Activated CD8-positive, alpha-beta memory T cell treated with anti-CD3 and anti-CD28 coated beads, Interleukin-2, amount 50 U/mL, for 1 hour (primary cell): ENCODE data around the gene FER.

ENCODE experiments used
- DNase-seq: peaks from one replicate; pipeline ENCODE4 v3.0.0-alpha.2; 2020; ENCODE audit errors: extremely low read depth

Gene FER

DNA sequence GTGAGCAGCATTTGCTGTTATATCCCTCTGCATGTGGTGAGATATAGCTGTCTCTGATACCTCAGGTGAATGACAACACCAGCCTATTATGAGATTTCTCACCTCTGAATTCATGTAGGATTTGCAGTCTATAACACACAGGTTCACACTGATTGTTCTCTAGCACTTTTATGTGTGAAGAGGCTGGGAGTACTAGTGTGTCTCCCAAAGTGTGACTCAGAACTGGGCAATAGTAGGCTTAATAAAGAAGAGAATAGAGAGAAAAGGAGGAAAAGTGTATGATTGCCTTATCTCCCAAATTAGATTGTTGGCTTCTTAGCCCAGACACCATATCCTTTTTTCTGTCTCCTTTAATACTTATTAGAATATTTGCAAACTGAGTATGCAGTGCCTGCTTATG lies 430.1 kb downstream of the FER start:
- DNase-seq, result no peak

DNA sequence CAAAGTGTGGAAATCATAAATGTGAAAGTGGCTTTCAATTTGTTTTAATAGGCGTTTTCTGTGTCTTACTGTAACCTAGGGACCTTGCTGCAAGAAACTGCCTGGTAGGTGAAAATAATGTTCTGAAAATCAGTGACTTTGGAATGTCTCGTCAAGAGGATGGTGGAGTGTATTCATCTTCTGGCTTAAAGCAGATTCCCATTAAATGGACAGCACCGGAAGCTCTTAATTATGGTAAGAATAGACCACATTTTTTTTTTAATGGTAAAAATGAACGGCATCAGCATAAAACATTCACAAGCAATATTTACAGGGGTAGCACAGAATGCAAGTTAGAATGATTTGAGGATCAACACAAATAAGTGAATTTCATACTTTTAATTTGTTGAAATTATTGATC lies 433.0 kb downstream of the FER start:
- DNase-seq, result no peak

DNA sequence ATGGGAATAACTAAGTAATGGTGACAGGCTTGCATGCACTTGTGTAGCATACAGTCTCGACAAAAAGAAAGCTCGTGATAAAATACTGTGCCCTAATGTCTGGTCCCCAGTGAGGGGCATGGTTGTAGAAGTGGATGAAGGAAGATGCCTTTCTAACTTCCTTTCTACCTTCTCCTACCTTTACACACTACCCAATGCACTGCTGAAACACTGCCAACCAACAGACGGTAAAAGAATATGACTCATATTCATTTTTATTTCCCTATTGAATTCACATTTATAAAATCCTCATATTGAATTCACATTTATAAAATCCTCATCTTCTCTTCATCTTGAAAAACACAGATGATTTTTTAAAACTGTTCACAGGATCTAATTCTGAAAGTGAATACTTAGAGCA lies 439.1 kb downstream of the FER start:
- no peak for DNase-seq

DNA sequence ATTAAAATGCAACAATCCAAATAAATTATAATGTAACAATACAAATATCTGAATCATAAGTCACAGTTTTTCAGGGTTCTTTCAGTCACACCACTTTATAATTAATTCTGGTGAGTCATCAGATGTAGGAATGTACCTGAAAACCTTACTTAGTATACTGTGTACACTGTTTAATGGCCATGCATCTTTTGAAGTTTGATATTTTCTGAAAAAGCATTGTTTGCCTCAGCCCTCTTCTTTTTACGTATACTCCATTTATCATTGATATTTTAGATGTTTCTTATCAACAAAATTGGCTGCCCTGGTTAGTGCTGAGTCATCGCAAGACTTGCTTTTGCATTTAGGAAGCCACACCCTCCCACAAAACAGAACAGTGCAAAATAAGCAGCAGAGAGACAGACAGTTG lies 443.5 kb downstream of the FER start:
- DNase-seq, result no peak

DNA sequence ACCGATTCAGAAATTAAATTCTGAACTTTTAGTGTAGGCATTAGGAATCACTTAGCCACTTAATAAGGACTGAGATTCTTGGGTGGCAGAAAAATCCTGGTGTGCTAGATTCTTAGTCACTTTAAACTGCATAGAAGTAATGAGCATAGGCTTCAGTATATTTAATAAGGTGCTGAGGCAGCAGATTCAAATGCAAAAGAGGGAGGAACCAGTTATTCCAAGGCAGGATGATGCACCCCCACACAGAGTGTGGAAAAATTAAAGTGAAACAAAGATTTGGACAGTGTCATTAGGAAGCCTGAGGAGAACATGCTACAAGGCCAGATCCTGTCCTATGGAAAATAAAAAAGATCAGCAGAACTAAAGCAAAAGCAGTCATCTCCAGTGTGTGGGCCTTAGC lies 444.3 kb downstream of the FER start:
- DNase-seq, result no peak

DNA sequence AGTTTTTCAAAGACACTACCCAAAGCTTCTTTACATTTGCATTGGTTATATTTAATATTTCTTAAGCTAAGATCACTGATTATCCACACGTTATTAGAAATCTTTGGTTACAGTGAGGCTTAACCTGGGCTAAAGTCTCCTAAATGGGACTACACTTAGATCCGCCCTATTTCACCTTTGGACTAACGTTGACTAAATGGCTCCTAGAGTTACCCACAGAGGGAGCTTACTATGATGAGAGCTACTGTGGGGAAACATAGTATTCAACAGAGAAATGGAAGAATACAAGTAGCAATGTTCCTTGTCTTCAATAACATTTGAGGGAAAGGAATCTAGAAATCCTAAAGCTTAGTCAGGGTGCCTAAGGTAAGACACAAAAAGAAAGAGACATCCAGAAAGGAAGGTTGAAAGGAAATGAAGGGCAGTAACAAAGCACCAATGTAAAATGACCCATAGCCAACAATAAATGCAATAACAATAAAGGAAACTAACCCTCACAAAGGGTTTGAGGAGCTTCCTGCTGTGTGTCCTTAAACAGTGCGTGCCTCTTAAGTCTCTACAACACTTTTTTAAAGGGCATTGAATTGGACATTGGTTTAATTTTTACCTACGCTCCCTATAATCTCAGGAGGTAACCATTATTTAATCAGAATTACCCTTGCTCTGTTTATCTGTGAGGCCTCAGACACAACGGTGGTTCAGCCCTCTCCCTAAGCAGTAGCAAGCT lies 445.0 kb downstream of the FER start:
- no peak for DNase-seq

DNA sequence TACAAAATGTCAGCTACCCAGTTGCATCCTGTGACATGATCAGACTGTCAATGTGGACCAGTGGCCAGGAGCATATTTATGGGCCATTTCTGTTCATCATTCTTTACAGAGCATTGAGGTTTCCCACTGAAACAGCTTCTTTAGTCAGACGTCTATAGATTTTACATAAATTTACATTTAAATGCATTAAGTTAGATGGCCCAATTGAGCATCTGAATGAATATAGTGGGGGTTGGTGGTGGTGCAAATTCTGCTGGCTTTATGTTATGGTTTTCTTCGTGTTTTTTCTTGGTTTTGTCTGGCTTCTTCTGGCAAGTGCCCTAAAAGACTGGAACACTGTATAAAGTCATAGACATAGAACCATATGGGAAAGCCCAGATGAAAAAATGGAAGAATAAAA lies 448.0 kb downstream of the FER start:
- no peak for DNase-seq

DNA sequence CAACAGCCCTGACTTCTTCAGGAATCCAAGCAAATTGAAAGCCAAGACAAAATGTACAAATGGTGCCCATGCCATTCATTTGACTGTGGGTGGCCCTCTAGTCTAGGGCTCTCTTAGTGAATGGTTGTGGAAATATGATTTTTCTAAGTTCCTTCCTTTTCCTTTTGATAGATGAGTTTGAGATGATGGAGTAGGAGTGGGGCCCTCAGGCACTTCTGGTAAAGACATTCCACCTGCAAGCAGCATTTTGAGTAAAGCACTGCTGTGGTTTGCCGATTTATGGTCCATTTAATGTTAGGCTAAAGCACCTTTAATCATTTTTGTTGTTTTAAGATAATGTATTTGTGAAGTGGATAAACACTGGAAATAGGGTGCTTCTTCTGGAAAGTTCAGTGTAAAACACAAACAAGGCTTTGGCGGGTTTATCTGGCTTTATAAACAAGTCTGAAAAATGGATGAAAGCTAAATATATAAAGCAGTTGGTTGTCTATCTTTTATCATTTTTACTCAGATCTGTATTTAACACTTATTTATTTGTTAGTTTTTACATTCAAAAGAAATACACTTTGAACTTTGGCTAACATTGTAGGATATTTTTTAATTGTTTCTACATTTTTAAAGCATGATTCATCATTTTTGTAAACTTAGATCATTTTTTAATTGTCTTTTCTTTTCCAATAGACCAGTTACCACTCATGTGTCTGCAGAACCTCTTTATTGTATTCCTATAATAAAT lies 448.6 kb downstream of the FER start:
- no peak for DNase-seq

DNA sequence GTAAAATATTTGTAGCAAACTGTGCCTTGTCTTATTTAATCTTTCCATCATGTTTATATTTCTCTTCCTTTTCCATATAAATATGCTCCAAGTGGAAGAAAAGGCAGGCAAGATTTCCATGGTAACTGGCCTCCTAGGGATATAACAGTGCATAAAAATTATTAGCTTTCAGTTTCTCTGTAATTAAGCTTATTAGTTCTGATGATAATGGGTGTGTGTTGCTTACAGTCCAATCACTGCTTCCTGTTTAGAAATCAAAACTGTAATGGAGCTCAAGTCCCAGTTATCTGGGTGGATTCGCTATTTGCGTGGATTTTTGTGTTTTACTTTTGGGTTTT lies 449.1 kb downstream of the FER start:
- DNase-seq, result no peak

DNA sequence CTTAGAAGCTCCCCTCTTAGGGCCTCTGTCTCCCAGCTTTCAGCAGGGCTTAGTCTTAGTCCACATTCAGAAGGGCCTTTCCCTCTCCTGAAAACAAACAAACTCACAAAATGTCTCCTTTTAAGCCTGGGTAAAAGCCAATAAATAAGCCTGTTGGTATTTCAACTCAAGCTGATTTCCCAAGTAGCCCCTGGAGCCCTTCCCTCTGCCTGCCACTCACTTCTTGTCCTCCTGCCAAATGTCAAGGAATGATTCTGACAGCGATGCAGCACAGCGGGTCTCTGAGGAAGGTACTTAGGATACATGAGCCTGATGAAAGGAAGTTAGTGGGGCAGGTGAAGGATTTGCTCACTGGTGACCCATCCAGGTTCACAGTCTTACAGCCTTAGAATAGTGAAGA lies 451.6 kb downstream of the FER start:
- no peak for DNase-seq

DNA sequence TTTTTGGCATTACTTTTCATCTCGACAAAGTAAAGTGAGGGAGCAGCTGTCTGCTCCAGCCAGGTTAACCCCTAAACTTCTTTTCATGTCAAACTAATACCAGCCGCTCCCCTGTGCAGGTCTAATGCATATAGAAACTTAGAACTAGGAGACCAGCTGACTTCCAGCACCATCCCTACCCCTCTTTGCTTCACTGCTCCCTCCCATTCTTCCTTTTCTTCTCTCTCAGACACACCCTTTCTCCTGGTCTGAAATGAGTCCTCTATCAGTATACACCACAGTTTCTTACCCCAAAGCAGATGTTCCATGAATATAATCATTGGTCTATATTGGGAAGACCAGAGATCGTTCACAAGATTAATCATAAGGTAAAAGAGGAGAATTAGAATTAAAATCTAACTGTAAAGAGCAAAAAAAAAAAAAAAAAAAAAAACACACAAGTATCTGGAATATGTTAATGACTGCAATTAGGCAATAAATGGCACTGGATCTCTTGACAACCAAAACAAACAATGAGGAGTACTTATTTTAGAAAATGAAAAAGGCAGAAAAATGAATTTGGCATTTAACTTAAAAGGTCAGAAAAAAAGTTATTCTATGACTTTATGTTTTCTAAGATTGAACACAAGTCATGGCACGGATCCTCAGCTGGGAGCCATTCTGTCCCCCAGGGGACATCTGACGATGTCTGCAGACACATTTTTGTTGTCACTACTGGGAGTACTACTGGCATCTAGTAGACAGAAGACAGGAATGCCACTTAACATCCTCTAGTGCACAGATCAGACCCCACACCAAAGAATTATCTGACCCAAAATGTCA lies 452.3 kb downstream of the FER start:
- no peak for DNase-seq

DNA sequence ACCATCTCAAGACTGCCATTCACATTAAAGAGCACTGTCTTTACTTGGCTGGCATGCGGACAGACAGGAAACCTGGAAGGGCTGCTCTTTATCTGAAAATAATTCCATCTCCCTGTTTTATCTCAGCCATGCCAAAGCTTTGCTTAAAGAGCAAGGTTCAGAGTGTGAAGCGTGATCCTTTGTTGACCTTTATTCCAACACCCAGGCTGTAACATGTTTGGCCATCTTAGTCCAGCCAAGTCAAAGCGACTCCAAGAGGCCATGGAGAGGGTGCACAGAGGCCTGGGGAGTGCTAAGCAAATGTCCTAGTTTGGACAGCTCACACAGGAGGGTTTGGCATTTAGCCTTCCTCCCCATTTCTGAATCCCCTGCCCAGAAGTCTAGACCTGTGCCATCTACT lies 467.3 kb downstream of the FER start:
- no peak for DNase-seq

DNA sequence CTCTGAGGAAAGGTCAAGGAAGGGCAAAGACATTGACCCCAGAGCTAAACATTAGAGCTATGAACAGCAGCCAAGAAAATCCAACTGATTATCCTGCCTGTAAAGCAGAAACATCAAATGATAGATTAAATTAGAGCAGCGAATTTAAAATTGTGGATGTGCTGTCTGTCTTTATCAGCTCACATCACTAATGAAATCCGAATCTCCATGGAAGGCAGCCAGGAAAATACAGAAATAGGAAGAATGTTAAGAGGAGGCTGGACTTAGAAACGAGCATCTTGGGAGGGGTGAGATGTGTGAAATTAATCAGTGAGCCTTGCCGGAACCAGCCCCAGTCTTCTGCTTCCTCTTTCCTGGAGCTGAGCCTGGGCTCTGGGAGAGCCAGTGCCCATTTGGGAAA lies 471.1 kb downstream of the FER start:
- no peak for DNase-seq

DNA sequence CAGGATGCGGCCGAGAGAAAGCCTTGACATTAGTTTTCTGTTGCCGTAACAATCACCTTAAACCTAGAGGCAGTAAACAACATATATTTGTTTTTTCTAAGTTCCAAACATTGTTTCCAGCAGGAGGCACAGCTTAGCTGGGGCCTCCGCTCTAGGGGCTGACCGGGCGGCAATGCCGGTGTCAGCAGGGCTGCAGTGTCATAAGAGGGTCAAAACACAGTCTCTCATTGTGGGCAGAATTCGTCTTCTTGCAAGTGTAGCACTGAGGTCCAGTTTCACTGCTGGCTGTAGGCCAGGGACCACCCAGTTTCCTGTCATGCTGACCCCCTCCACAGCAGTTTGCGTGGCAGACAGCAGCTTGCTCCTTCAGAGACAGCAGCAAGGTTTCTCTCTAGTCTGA lies 475.8 kb downstream of the FER start:
- no peak for DNase-seq

DNA sequence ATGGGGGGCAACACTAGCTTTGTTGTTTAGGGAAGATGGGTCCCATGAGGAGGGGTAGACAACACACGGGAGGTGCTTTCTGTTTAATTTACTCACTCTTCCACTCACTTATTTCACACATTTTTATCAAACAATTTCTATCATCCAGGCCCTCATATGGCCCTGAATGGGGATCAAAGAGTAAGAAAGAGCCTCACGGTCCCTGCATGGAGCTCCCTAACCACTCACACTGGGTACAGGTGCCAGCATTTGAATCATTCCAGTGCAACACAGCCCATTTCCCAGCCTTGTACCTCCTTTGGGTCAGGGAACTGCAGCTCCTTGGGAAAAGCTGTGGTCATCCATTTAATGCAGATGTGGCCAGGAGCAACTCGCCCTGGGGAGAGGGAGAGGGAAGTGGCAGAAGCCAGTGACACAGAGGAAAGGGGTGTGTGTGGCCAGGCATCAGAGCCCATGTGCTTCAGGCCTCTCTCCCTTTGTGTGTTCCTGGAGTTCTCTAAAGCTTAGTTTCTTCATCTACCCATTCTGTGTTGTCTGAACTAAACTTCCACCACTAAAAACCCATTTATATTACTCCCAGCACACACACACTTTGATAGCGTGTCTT lies 476.7 kb downstream of the FER start:
- no peak for DNase-seq

DNA sequence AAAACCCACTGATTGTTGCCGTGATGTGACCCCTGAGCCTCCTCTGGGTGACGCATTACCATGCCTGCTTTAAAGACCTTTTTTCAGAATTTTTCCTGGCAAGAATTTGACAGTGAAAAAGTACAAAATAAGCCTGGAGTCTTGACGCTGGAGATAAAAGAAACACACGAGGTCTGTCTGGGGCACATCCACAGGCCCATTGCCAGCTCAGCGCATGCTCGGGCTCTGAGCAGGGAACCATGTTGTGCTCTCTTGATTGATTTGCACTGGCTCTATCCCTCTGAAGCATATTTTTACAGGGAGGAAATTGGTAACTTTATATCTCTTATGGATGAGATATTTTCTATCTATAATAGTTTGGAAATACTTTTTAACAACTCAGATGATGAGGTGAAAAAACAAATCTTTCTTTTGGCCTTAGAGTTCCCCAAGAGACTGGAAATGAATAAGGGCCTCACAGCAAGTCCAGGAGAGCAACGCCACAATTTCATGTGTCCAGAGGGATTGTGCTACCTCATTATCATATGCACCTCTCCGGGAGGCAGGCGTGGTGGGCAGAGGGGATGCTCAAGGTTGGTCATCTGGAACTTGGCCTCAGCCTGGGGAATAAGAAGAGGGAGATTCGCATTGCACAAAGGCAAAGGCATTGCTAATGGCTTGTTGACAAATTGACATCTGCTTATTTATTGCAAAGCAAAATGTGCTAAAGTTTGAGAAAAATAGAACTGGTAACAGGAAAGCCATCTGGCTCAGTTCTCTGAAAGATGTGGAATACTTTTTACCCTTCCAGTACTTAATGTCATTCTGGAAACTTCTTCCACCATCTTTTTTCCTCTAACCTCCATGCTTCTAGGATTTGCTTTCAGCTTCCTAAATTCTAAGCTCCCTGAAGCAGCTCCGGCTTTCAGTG lies 478.3 kb downstream of the FER start:
- no peak for DNase-seq

DNA sequence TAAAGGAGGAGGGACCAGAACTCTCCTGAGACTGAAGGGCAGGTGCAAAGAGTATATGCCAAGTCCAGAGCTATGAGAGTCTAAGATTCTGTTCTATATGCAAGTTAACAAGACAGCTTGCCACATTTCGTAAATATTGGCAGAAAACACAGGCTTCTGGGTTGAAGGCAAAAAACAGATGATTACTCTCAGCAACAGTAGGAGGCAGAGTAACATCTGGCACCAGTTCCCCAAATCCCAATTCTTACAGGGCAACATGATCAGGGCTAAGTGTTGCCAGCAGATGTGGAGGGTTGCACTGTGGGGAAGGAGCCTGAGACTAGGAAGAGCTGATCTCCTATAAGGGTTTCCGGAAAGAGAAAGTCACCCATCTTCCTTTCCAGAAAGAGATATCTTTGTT lies 482.7 kb downstream of the FER start:
- DNase-seq, result no peak

DNA sequence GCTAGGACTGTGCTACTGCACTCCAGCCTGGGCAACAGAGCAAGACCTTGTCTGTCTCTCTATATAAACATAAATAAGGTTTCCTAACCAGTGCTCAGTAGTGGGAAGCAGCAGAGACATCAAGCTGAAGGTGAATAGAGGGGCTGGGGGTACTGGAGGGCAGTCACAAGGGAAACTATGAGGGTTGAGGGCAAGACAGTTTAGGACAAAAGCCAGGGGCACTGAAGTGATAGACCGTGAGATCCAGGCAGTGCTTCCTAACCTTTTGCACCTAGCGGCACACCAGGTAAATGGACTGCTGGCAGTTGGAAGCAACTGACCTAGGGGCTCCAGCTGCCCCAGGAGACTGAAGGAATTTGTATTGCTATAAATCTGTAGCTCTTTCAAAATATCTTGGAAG lies 483.6 kb downstream of the FER start:
- DNase-seq, result no peak

DNA sequence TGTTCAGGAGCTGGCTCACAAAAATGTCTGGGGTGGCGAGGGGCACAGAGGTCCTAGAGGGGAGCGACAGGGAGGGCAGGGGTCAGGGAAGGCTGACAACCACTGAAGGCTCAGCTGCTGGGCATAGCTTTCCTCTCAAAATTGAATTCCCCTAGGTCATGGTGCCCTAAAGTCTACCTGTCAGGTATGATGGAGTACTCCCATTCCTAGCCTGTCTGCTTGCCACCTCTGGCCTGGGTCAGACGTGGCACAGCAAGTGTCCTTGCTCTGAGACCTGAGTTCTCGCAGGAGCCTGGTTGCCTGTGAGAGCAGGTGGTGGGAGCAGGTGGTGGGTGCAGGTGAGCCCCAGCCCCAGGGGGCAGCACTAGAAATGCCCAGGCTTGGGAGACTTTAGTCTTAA lies 486.7 kb downstream of the FER start:
- no peak for DNase-seq

DNA sequence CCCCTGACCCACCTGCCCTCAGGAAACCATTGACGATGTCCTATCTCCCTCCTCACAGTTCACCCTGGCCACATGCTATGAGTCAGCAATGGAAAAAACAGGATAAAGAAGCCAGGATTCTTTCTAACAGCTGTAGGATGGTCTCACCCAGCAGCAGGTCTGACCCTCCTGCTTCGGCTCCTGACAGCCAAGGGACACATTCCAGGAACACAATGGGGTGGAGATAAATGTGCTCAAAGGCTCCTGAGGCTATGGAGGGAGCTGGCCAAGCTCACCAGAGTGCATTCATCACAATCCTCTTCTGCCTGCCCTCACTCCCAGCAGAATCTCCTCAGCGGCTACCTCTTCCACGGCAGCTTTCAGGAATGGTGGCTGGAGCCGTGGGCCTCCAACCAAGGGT lies 491.8 kb downstream of the FER start:
- DNase-seq, result no peak

DNA sequence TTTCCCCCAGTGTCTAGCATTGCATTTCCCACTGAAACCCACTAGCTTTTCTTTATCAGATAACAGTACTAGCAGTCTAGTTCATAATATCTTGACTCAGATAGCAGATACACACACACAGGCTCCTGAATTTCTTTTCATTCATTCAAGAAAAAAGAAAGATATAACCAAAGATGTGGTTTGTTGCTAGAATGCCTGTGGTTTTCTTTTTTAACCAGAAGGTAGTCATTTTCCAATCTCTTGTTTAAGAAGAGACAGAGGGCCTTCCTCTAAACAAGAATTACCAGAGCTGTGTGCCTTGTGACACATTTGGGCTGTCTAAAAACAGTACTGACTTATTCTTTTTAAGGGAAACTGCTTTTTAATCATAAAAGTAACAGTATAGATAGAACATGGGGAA lies 494.8 kb downstream of the FER start:
- no peak for DNase-seq

DNA sequence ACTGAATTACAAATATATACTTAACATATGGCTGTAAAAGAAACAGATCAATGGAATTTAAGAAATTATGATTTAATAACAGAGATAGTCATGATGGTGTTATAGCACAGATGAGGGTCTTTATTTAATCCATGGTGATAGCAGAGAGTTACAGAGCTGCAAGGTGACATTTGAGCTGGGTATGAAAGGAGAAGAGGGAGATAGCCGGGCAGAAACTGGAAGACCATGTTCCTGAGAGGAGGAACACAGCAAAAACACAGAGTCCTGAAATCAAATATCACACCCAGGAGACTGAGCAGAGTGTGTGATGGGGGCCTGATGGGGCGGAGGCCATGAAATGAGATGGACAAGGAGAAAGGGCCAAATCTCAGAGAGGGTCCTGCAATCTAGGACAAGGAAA lies 498.7 kb downstream of the FER start:
- DNase-seq, result no peak
